ENCODE data around the gene GTPBP3. TPM values are rescaled to one million over a fixed set of nuclear protein-coding genes. Genes with fewer than 3 reads are reported as not detected.
A peak's percentile ranks its signal among the peaks of the same experiment; 100 is the strongest.

Gene GTPBP3
- total and polyA plus RNA-seq, 9 of the 15 experiments (the other 6 are each of a cell fraction or from before 2014, with no cell fraction given) = 4.9 to 124 (median 22.6) TPM

- TF ChIP-seq CEBPZ (IDR thresholded peaks at IDR 0.05; ENCODE audit: borderline replicate concordance, low read depth, low read length) = no peak; the same call in 1 of the 2 replicates
- no peak for TF ChIP-seq ZFPM2 (CRISPR knock-in tag; IDR thresholded peaks at IDR 0.05)
- TF ChIP-seq BCLAF1 (IDR thresholded peaks at IDR 0.05; ENCODE audit: borderline replicate concordance in 1 of 2, control insufficient read depth in 1 of 2, low read depth in 2 of 2, low read length in 1 of 2) = peak in 1 of 2 experiments; percentile 91; a peak in 1 of 4 replicates
- TF ChIP-seq SIX5 (IDR thresholded peaks at IDR 0.05; ENCODE audit: borderline replicate concordance in 1 of 2, insufficient read depth in 1 of 2, low read depth in 1 of 2, low read length in 2 of 2) = peak; percentile 70 to 77; a peak in 3 of 4 replicates
- peak; percentile 41; the same call in 1 of the 2 replicates for TF ChIP-seq ZNF766 (CRISPR knock-in tag; conservative IDR thresholded peaks at IDR 0.05)
- TF ChIP-seq NCOA1 (IDR thresholded peaks at IDR 0.05; ENCODE audit: low read depth) = peak; percentile 100
- TF ChIP-seq RREB1 (CRISPR knock-in tag; IDR thresholded peaks at IDR 0.05) = peak; percentile 61; the same call in 1 of the 2 replicates
- TF ChIP-seq ETV5 (CRISPR knock-in tag; IDR thresholded peaks at IDR 0.05; ENCODE audit: low read depth) = 0 out of 2 replicates have a peak, but pooled peaks have one; percentile 74
- peak; percentile 80; the same call in 1 of the 2 replicates for TF ChIP-seq PRMT5 (CRISPR knock-in tag; IDR thresholded peaks at IDR 0.05)
- TF ChIP-seq SIN3A (IDR thresholded peaks at IDR 0.05; ENCODE audit: borderline replicate concordance in 2 of 2, control insufficient read depth in 1 of 2, low read depth in 2 of 2, low read length in 2 of 2) = peak; percentile 65; a peak in 3 of 4 replicates
- peak; percentile 80; the same call in 1 of the 2 replicates for TF ChIP-seq XRCC5 (IDR thresholded peaks at IDR 0.05; ENCODE audit: low read depth, low read length)
- TF ChIP-seq POLR2B (IDR thresholded peaks at IDR 0.05; ENCODE audit: low read depth, partially characterized antibody) = peak; percentile 83
Measured at GRCh38 chr19:17336872-17337674, at the start of gene GTPBP3 (continued).
